Stomach (tissue), 4 donors: ENCODE measurements around the gene BCL3.

Source experiments
- CTCF ChIP-seq, 7 experiments: fragments of 450-650 bp in 4 of 7; fragments of 200-600 bp in 3 of 7; sonication (generic) in 3 of 7; IDR thresholded peaks; one replicate each; pipeline ENCODE4 v1.5.1; 2016 to 2019; ENCODE audit warnings: antibody characterized with exemption in 7 of 7, control low read depth in 2 of 7, mild to moderate bottlenecking in 1 of 7
- POLR2A ChIP-seq, 4 donors: fragments of 450-650 bp; IDR thresholded peaks; one replicate each; pipeline ENCODE4 v1.6.1; 2016; ENCODE audit warnings: antibody characterized with exemption in 4 of 4, control low read depth in 2 of 4, mild to moderate bottlenecking in 1 of 4, moderate library complexity in 1 of 4

GRCh38 chr19:44767295-44768180 is 19.0 kb downstream of the BCL3 start:
- TF ChIP-seq CTCF (IDR thresholded peaks at IDR 0.05), result no peak
- TF ChIP-seq POLR2A (IDR thresholded peaks at IDR 0.05), result no peak
